ENCODE measurements around the gene MAGEA8.
"Not testable (repeated sequence)": the region's sequence is repeated elsewhere in the genome, so short reads cannot be mapped to it uniquely, and the experiment has no call there.

Gene MAGEA8

DNA sequence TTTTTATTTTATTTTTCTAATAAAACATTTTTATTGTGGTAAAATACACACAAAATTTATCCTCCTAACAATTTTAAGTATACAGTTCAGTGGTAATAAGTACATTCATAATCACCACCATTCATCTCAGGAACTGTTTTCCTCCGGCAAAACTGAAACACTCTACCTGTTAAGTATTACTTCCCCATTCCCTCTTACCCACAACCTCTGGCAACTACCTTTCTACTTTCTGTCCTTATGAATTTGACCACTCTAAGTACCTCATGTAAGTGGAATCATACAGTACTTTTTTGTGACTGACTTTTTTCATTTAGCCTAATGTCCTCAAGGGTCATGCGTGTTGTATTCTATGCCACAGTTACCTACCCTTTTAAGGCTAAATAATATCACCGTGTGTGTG is 27.3 kb downstream of the MAGEA8 start:
- DNase-seq, result no peak

DNA sequence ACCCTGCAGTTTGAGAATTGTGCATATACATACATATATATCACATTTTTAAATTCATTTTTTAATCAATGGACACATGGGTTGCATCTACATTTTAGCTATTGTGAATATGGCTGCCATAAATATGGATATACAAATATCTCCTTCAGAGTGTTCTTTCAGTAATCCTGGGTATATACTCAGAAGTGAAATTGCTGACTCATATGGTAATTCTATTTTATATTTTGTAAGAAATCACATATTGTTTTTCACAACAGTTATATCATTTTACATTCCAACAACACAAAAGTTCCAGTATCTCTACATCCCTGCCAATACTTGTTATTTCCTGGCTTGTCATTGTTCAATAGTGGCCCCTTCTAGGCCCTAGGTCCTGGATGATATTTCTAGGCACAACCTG is 27.7 kb downstream of the MAGEA8 start:
- DNase-seq, result no peak

DNA sequence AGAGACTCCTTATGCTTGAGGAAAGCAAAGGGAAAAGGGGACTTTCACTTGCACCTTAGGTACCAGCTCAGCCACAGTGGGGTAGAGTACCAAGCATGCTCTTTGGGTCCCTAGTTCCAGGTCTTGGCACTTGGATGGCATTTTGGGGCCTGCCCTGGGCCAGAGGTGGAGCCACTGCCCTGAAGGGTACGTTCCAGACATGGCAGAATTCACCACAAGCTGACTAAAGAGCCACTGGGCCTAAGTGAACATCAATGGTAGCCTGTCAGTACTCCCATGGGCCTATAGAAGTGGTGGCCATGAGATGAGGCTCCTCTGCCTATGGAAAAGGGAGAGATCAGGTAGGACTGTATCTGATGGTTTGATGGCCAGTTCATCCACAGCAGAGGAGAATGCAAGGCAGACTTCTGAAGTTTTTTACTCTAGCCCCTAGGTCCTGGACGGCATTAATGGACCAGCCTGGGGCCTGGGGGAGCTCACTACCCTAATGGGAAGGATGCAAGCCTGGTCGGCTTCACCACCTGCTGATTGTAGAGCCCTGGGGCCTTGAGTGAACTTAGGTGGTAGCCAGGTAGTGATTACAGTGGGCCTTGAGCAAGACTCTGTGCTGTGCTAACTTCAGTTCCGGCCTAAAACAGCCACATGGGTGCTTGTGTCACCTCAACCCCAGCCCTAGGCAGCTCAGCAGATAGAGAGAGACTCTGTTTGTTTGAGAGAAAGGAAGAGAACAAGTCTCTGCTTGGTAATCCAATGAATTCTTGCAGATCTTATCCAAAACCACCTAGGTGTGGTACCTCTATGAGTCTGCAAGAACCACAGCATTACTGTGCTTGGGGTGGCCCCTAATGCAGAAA is 28.6 kb downstream of the MAGEA8 start:
- DNase-seq, result no peak

DNA sequence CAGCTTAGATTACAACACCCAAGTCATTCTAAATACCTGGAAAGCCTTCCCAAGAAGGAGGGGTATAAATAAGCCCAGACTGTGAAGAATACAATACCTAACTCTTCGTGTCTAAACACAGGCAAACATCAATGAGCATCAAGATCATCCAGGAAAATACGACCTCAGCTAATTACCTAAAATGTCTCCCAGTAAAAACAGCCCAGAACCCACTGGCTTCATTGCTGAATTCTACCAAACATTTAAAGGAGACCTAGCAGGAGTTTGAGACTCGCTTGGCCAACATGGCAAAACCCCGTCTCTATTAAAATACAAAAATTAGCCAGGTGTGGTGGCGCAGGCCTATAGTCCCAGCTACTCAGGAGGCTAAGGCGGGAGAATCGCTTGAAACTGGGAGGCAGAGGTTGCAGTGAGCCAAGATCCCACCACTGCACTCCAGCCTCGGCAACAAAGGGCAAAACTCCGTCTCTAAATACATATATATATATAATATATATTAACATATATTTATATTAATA is 29.3 kb downstream of the MAGEA8 start:
- no peak for DNase-seq

DNA sequence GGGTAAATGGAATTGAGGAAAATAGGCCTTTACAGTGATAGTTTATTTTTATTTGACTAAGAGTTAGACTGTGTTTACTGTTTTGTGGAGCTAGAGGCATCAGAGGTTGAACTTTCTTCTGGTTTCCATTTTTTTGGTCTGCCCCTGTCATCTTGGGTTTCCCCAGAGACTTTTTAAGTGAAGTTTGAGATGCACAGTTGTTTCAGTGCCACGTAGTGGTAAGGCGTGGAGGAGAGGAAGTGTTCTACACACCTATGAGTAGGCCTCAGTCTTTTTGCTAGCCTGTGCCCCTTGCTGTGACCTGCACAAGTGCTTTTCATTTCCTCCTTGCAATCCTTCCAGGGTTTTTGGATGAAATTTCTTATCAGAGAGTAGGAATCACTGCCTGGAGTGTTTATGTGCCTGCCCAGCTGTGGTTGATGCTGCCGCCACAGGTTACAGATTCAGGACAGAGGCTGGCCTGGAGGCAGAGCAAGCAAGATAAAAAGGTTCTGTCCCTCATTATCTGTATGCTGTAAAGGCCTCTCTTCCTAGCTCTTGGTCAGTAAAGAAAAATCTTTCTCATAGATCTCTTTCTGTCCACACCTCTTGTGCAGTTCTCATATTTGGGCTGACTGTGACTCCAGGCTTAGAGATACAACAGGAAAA is 35.9 kb downstream of the MAGEA8 start:
- no peak for DNase-seq

DNA sequence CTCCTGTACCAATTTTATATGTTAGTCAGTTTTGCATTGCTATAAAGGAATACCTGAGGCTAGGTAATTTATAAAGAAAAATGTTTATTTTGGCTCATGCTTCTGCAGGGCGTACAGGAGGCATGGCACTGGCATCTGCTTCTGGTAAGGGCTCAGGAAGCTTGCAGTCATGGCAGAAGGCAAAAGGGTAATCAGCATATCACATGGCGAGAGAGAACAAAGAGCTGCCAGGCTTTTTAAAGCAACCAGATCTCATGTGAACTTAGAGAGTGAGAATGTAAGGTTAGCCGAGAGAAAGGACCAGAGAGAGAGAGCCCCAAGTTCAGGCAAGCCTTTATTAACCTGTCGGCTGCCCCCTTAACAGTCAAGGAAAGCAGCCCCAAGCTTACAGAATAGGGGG is 42.9 kb downstream of the MAGEA8 start:
- not testable (repeated sequence) for DNase-seq

DNA sequence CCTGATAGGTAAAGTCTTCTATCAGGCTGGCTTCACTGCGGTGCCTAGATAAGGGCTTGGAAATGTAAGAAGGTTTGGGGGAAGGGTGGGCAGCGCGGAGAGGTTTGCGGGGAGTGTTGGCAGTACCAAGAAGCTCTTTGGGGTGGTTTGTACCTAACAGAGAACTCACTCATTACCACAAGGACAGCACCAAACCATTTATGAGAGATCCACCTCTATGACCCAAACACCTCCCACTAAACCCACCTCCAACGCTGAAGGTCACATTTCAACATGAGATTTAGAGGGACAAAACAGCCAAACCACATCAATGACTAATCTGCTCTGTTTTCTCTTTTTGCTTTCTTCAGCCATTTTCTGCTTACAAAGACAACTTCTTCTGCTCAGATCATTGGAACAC is 43.5 kb downstream of the MAGEA8 start:
- not testable (repeated sequence) for DNase-seq

DNA sequence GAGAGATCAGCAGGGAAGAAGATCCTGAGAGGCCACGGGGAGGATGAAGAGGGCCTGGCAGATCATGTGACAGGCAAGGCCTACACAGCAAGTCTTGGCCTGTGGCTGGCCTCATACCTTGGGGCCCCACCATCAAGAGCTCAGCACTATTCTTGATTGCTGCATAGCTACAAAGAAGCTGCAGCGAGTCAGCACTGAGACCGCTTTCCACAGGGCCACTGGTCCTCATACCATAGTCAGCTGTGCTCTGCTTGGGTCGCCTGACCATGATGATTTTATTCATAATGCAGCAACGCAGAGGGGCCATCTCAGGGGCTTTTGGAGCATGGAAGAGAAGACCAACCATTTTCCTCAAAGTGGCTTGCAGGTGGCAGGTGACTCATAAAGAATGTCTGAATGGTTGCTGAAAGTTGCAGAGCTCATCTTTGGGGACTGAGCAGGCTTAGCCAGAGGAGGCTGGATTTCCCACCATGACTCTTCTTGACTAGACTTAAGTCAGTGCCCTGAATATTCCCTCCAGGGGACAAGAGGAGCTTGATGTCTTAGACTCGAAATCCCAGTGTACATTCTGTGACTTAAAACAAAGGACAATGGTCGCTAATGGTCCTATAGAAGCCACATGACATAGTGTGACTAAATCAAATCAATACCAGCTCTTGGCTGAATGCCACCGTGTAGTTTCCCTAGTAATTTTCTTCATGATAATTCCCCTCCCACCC is 46.4 kb downstream of the MAGEA8 start:
- not testable (repeated sequence) for DNase-seq

DNA sequence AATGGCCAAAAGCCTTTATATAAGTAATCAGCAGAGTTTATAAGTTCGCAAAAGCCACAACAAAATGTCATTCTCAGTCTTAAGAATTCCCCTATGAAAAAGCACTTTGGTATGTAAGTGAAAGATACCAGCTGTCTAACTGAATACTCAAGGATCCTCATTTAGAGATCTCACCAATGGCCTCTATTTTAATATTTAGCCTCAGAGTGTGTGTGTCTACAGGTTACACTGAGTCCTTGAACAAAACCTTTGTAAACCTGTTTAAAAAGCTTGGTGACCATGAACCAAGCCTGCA is 46.9 kb downstream of the MAGEA8 start:
- DNase-seq, result not testable (repeated sequence)

DNA sequence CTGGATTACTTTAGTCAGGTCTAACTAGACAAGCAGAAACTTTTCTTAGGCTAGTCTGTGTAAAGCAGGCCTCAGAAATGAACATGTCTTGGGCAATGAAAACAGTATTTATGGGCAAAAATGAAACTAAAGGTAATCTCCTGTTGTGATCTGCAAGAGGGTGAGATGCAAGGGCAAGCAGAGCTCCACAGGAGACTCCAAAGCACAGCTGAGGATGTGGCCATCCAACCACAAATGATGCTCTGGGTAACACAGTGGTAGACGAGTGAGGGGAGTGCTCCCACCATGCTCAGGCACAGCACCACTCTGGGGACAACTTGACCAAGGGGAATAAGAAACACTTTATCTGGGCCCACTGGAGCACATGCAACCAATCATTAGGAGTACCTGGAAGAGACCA is 47.7 kb downstream of the MAGEA8 start:
- not testable (repeated sequence) for DNase-seq

DNA sequence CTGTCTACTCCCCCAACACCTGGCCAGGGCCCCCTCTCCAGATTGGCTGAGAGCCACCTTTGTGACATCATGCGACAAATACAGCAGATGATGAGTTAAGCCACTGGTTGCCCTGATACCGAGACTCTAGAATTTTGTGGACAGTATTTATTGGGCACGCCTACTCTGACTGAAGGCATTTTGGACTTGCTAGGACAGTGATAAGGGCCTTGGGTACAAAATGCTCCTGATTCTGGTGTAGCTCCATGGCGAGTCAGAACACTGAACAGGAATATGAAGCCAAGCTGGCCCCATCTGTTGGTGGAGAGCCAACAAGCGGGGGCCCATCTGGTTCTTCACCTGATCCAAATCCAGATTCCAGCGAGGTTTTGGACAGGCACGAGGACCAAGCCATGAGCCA is 48.4 kb downstream of the MAGEA8 start, which contains the start of gene HSFX4:
HSFX4 (plus strand) TSS at position 174 of the 400 bp plus-strand sequence; CDS start at position 246, 72 bp downstream.
- DNase-seq, result not testable (repeated sequence)

DNA sequence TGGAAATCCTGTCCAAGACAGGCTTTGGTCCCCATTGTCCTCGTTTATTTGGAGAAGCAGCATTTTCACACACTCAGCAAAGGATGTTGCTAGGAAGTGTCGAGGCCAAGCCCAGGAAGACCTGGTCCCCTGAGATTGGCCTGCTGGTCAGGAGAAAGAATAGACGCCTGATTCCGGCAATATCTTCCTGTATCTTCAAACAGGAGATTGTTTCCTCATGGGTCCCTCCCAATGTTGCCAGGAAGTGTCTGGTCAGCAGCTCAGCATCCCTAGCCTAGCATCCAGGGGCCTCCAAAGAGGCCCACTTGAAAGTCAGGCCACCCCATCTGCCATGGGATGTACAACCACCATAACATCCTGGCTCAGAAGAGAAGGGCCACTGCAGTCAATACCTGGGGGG is 50.4 kb downstream of the MAGEA8 start:
- DNase-seq, result not testable (repeated sequence)

DNA sequence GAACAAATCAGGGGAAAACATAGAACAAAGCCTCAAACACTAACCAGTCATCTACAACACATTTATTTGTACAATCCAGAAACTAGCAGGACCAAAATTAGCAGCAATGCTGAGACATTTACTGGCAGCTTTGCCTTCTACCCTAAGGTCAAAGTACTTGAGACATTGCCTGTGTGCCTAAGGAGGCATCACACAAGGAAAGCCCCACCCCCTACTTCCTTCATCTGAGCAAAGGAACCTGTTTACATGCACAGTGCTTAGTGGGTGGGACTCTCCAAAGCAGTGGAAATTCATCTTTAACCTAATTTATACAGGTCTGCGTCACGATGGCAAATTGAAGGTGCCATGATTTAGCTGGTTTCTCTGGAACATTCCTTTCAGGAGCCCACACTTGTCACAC is 51.2 kb downstream of the MAGEA8 start:
- DNase-seq, result not testable (repeated sequence)

DNA sequence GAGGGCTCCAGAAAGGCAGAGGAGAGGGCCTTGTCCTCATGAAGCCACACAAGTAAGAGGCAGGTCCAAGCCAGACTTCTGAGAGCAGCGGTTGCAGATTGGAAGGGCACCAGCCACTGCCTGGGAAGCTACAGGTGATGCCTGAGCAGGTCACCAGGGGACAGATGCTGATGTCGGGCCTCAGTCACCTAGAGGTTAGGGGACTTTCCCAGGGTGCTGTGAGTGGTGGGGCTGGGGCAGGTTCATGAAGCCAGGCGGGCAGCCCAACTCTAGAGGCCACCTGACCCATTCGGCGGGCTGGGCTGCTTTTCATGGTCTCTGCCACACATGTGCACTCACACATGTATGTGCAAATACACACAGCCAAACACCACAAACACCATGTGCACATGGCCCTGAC is 52.0 kb downstream of the MAGEA8 start:
- not testable (repeated sequence) for DNase-seq

DNA sequence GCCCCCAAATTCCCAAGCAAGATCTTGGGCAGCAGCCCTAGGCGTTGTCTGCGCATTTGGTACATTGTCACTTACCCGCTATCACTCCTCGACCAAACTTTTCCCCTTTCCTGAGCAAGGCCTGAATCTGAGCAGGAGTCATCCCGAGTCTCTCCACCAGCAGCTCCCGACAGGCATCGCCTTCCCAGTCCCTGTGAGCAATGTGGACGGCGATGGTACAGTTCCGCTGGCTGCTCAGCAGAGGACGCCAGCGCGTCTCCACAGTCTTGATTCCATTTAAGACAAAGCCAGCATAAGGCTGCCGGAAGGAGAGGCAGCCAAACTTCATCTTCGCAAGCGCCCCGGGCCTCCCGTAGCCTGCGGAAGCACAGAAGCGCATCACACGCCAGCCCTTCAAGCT is 52.6 kb downstream of the MAGEA8 start:
- DNase-seq, result not testable (repeated sequence)
